HEK293 (cell line): Measurements from ENCODE around the gene TAS1R3.
A peak's percentile ranks its signal among the peaks of the same experiment; 100 is the strongest.

Experiments
- CTCF ChIA-PET: fragments of 350-600 bp; formaldehyde crosslinking; extraction: SDS; loops from one replicate; lab custom pipeline; 2021; ENCODE audit warnings: antibody characterized with exemption; lab: Yijun Ruan, JAX
- POLR2A ChIA-PET: fragments of 300-600 bp; formaldehyde crosslinking; extraction: SDS; loops from one replicate; lab custom pipeline; 2020; ENCODE audit warnings: antibody characterized with exemption, inconsistent platforms; lab: Yijun Ruan, JAX
- H3K27ac ChIP-seq: fragments of 200-500 bp; sonication (Bioruptor generic); 2 replicates; pipeline ENCODE4 v1.5.1; 2014; ENCODE audit warnings: low read depth, low read length, control low read depth, inconsistent platforms; ENCODE audit errors: extremely low read depth
- H3K36me3 ChIP-seq, 2 experiments: fragments of 200-500 bp in 1 of 2; sonication (Bioruptor generic) in 1 of 2; 1 replicate in 1 of 2; 2 replicates in 1 of 2; pipeline ENCODE4 v1.5.1; 2014 to 2017; ENCODE audit warnings: inconsistent platforms in 2 of 2, low read length in 2 of 2; ENCODE audit not compliant: control insufficient read depth in 2 of 2, insufficient read depth in 1 of 2
- H3K4me1 ChIP-seq: fragments of 200-500 bp; sonication (Bioruptor generic); 2 replicates; pipeline ENCODE4 v1.5.1; 2014; ENCODE audit warnings: mild to moderate bottlenecking, low read length, inconsistent platforms; ENCODE audit not compliant: control insufficient read depth, insufficient read depth
- H3K4me3 ChIP-seq: 2 replicates; pipeline ENCODE4 v1.5.1; 2011; ENCODE audit warnings: low read depth, mild to moderate bottlenecking, control low read depth, low read length, moderate library complexity
- H3K9me3 ChIP-seq: fragments of 200-500 bp; sonication (Bioruptor generic); 2 replicates; pipeline ENCODE4 v1.5.1; 2014; ENCODE audit warnings: low read depth, low read length, inconsistent platforms; ENCODE audit not compliant: control insufficient read depth, insufficient read depth
- BCL11B ChIP-seq: fragments of 450-650 bp; formaldehyde crosslinking; IDR thresholded peaks from 2 replicates; pipeline ENCODE4 v1.5.1; 2016; ENCODE audit warnings: low read depth, missing biosample characterization, missing genetic modification characterization
- EGR2 ChIP-seq: fragments of 450-650 bp; formaldehyde crosslinking; IDR thresholded peaks from 2 replicates; pipeline ENCODE4 v1.5.1; 2016; ENCODE audit warnings: low read depth, missing biosample characterization, missing genetic modification characterization
- GLI4 ChIP-seq: fragments of 450-650 bp; formaldehyde crosslinking; IDR thresholded peaks from 2 replicates; pipeline ENCODE4 v1.5.1; 2016; ENCODE audit warnings: missing biosample characterization, missing genetic modification characterization
- GLIS1 ChIP-seq: fragments of 450-650 bp; formaldehyde crosslinking; IDR thresholded peaks from 2 replicates; pipeline ENCODE4 v1.5.1; 2016; ENCODE audit warnings: missing biosample characterization, missing genetic modification characterization
- GLIS2 ChIP-seq: fragments of 450-650 bp; formaldehyde crosslinking; IDR thresholded peaks from 2 replicates; pipeline ENCODE4 v1.5.1; 2016; ENCODE audit warnings: missing biosample characterization, missing genetic modification characterization
- KLF1 ChIP-seq: fragments of 450-650 bp; formaldehyde crosslinking; IDR thresholded peaks from 2 replicates; pipeline ENCODE4 v1.5.1; 2016; ENCODE audit warnings: missing biosample characterization, missing genetic modification characterization
- KLF7 ChIP-seq: fragments of 450-650 bp; formaldehyde crosslinking; IDR thresholded peaks from 2 replicates; pipeline ENCODE4 v1.5.1; 2016; ENCODE audit warnings: missing biosample characterization, missing genetic modification characterization, borderline replicate concordance
- KLF9 ChIP-seq: fragments of 450-650 bp; formaldehyde crosslinking; IDR thresholded peaks from 2 replicates; pipeline ENCODE4 v1.5.1; 2016; ENCODE audit warnings: missing biosample characterization, missing genetic modification characterization, low read depth
- SP2 ChIP-seq: fragments of 450-650 bp; formaldehyde crosslinking; IDR thresholded peaks from 2 replicates; pipeline ENCODE4 v1.5.1; 2016; ENCODE audit warnings: missing biosample characterization, missing genetic modification characterization
- YY2 ChIP-seq: fragments of 450-650 bp; formaldehyde crosslinking; IDR thresholded peaks from 2 replicates; pipeline ENCODE4 v1.5.1; 2016; ENCODE audit warnings: missing biosample characterization, missing genetic modification characterization
- ZBTB11 ChIP-seq: fragments of 450-650 bp; formaldehyde crosslinking; conservative IDR thresholded peaks from 2 replicates; pipeline ENCODE4 v1.5.1; 2016; ENCODE audit warnings: low read depth, missing biosample characterization, missing genetic modification characterization
- ZBTB21 ChIP-seq: fragments of 450-650 bp; formaldehyde crosslinking; IDR thresholded peaks from 2 replicates; pipeline ENCODE4 v1.5.1; 2017; ENCODE audit warnings: missing biosample characterization, missing genetic modification characterization
- ZEB2 ChIP-seq: fragments of 450-650 bp; formaldehyde crosslinking; IDR thresholded peaks from 2 replicates; pipeline ENCODE4 v1.5.1; 2016; ENCODE audit warnings: missing biosample characterization, missing genetic modification characterization
- ZFP69B ChIP-seq: fragments of 450-650 bp; formaldehyde crosslinking; IDR thresholded peaks from 2 replicates; pipeline ENCODE4 v1.5.1; 2016; ENCODE audit warnings: missing biosample characterization, missing genetic modification characterization
- ZNF112 ChIP-seq: fragments of 450-650 bp; formaldehyde crosslinking; IDR thresholded peaks from 2 replicates; pipeline ENCODE4 v1.5.0; 2017; ENCODE audit warnings: missing biosample characterization, missing genetic modification characterization
- ZNF121 ChIP-seq: fragments of 450-650 bp; formaldehyde crosslinking; IDR thresholded peaks from 2 replicates; pipeline ENCODE4 v1.5.1; 2016; ENCODE audit warnings: missing biosample characterization, missing genetic modification characterization
- ZNF155 ChIP-seq: fragments of 450-650 bp; formaldehyde crosslinking; IDR thresholded peaks from 2 replicates; pipeline ENCODE4 v1.5.1; 2016; ENCODE audit warnings: missing biosample characterization, missing genetic modification characterization
- ZNF2 ChIP-seq: fragments of 450-650 bp; formaldehyde crosslinking; IDR thresholded peaks from 2 replicates; pipeline ENCODE4 v1.5.1; 2016; ENCODE audit warnings: missing biosample characterization, missing genetic modification characterization
- ZNF266 ChIP-seq: fragments of 450-650 bp; formaldehyde crosslinking; IDR thresholded peaks from 2 replicates; pipeline ENCODE4 v1.5.1; 2016; ENCODE audit warnings: missing biosample characterization, missing genetic modification characterization, low read depth
- ZNF324 ChIP-seq: fragments of 450-650 bp; formaldehyde crosslinking; IDR thresholded peaks from 2 replicates; pipeline ENCODE4 v1.5.1; 2016; ENCODE audit warnings: missing biosample characterization, missing genetic modification characterization
- ZNF501 ChIP-seq: fragments of 450-650 bp; formaldehyde crosslinking; IDR thresholded peaks from 2 replicates; pipeline ENCODE4 v1.5.1; 2016; ENCODE audit warnings: missing biosample characterization, missing genetic modification characterization
- ZNF521 ChIP-seq: fragments of 450-650 bp; formaldehyde crosslinking; IDR thresholded peaks from 2 replicates; pipeline ENCODE4 v1.5.1; 2017; ENCODE audit warnings: missing biosample characterization, mild to moderate bottlenecking, missing genetic modification characterization
- ZNF600 ChIP-seq: fragments of 450-650 bp; formaldehyde crosslinking; IDR thresholded peaks from 2 replicates; pipeline ENCODE4 v1.5.1; 2016; ENCODE audit warnings: missing biosample characterization, missing genetic modification characterization
- ZNF623 ChIP-seq: fragments of 450-650 bp; formaldehyde crosslinking; IDR thresholded peaks from 2 replicates; pipeline ENCODE4 v1.5.1; 2016; ENCODE audit warnings: missing biosample characterization, missing genetic modification characterization
- ZNF629 ChIP-seq: fragments of 450-650 bp; formaldehyde crosslinking; IDR thresholded peaks from 2 replicates; pipeline ENCODE4 v1.5.1; 2017; ENCODE audit warnings: missing biosample characterization, missing genetic modification characterization
- ZNF639 ChIP-seq: fragments of 450-650 bp; formaldehyde crosslinking; IDR thresholded peaks from 2 replicates; pipeline ENCODE4 v1.5.1; 2016; ENCODE audit warnings: missing biosample characterization, missing genetic modification characterization
- ZNF645 ChIP-seq: fragments of 450-650 bp; formaldehyde crosslinking; IDR thresholded peaks from 2 replicates; pipeline ENCODE4; 2016; ENCODE audit warnings: missing biosample characterization, missing genetic modification characterization
- ZNF768 ChIP-seq: fragments of 450-650 bp; formaldehyde crosslinking; IDR thresholded peaks from 2 replicates; pipeline ENCODE4 v1.5.1; 2018; ENCODE audit warnings: missing biosample characterization, mild to moderate bottlenecking, missing genetic modification characterization
- ZNF792 ChIP-seq: fragments of 450-650 bp; formaldehyde crosslinking; IDR thresholded peaks from 2 replicates; pipeline ENCODE4 v1.5.1; 2016; ENCODE audit warnings: missing biosample characterization, missing genetic modification characterization
- ZNF837 ChIP-seq: fragments of 450-650 bp; formaldehyde crosslinking; IDR thresholded peaks from 2 replicates; pipeline ENCODE4 v1.5.1; 2016; ENCODE audit warnings: missing biosample characterization, missing genetic modification characterization
- ZSCAN18 ChIP-seq: fragments of 450-650 bp; formaldehyde crosslinking; IDR thresholded peaks from 2 replicates; pipeline ENCODE4 v1.5.1; 2016; ENCODE audit warnings: missing biosample characterization, missing genetic modification characterization
- ZXDB ChIP-seq: fragments of 450-650 bp; formaldehyde crosslinking; IDR thresholded peaks from 2 replicates; pipeline ENCODE4 v1.5.1; 2016; ENCODE audit warnings: missing biosample characterization, missing genetic modification characterization

Gene TAS1R3

GRCh38 chr1:1309251-1310108 lies 21.6 kb upstream of the TAS1R3 start:
- CTCF ChIA-PET, result interaction anchor here (0.8 to 1.0 kb wide), 3 partner anchors 17 to 93 kb away, joined by 3 read pairs; no protein-coding TSS in a partner anchor
- TF ChIP-seq GLIS1 (tag by site-specific recombination), result peak; percentile 81
- TF ChIP-seq ZNF645, result peak; percentile 30; the same call in 1 of the 2 replicates
- no peak for TF ChIP-seq ZNF2 (tag by site-specific recombination)
- TF ChIP-seq ZNF112 (tag by site-specific recombination), result no peak
- TF ChIP-seq ZNF837, result peak; percentile 75; the same call in 1 of the 2 replicates
- TF ChIP-seq ZSCAN18 (tag by site-specific recombination), result no peak
- TF ChIP-seq SP2 (tag by site-specific recombination), result peak; percentile 25; the same call in 1 of the 2 replicates
- TF ChIP-seq ZNF324 (tag by site-specific recombination), result no peak
- TF ChIP-seq BCL11B (tag by site-specific recombination), result peak; percentile 47; the same call in 1 of the 2 replicates
- TF ChIP-seq YY2, result 0 out of 2 replicates have a peak, but pooled peaks have one; percentile 23
- no peak for TF ChIP-seq ZNF623 (tag by site-specific recombination)
- TF ChIP-seq KLF1 (tag by site-specific recombination), result peak; percentile 77
- no peak for TF ChIP-seq ZNF155 (tag by site-specific recombination)
- no peak for TF ChIP-seq GLI4
- peak; percentile 92 for TF ChIP-seq GLIS2 (tag by site-specific recombination)
- TF ChIP-seq ZNF121, result no peak
- peak; percentile 60 for TF ChIP-seq ZNF501 (tag by site-specific recombination)
- peak; percentile 69 for TF ChIP-seq ZNF600
- TF ChIP-seq ZNF792 (tag by site-specific recombination), result no peak
- TF ChIP-seq ZFP69B (tag by site-specific recombination), result peak; percentile 19; the same call in 1 of the 2 replicates
- TF ChIP-seq ZNF521 (tag by site-specific recombination), result no peak
- no peak for TF ChIP-seq ZNF768 (tag by site-specific recombination)
- peak; percentile 91 for TF ChIP-seq ZBTB11 (tag by site-specific recombination)
- no peak for TF ChIP-seq ZBTB21 (tag by site-specific recombination)
- TF ChIP-seq ZNF639 (tag by site-specific recombination), result no peak
- no peak for TF ChIP-seq ZNF266 (tag by site-specific recombination)
- TF ChIP-seq KLF9 (tag by site-specific recombination), result peak; percentile 88
- peak; percentile 78 for TF ChIP-seq ZEB2 (tag by site-specific recombination)
- TF ChIP-seq KLF7 (tag by site-specific recombination), result 0 out of 2 replicates have a peak, but pooled peaks have one; percentile 61
- TF ChIP-seq ZXDB (tag by site-specific recombination), result peak; percentile 57
- no peak for TF ChIP-seq EGR2 (tag by site-specific recombination)
- peak; percentile 11; the same call in 1 of the 2 replicates for TF ChIP-seq ZNF629 (tag by site-specific recombination)

More at GRCh38 chr1:1309251-1310108, 21.6 kb upstream of the TAS1R3 start:
- peak overlapping the region; percentile 81 for H3K4me3 ChIP-seq
- H3K4me1 ChIP-seq, result peaks cover 18% of the 10 kb centered on the region
- POLR2A ChIA-PET, result interaction anchor here (1.1 to 1.5 kb wide), 6 partner anchors 9 to 65 kb away, joined by 3 to 5 read pairs (median 3); partner anchors contain the start of genes AURKAIP1 and TAS1R3
- H3K36me3 ChIP-seq, result peaks cover 0 to 57% of the 10 kb centered on the region in 2 experiments; a peak in 1 of 3 replicates
- H3K27ac ChIP-seq, result peak overlapping the region; percentile 96
- H3K9me3 ChIP-seq, result no peaks in the 10 kb centered on the region
